H1 (cell line): Measurements from ENCODE around the gene DPP8. TPM values are rescaled to one million over a fixed set of nuclear protein-coding genes. Genes with fewer than 3 reads are reported as not detected.

Experiments used
- KDM4A ChIP-seq: IDR thresholded peaks from one replicate; pipeline ENCODE4 v1.7.1; 2012; ENCODE audit warnings: low read depth, mild to moderate bottlenecking, moderate library complexity, low read length, inconsistent platforms; ENCODE audit not compliant: severe bottlenecking
- RNF2 ChIP-seq: fragments of 200-900, 300-1000 bp; sonication (generic); IDR thresholded peaks from 2 replicates; pipeline ENCODE4 v1.7.1; 2016; ENCODE audit warnings: borderline replicate concordance, low read depth, mild to moderate bottlenecking, antibody characterized with exemption, low read length; ENCODE audit not compliant: poor library complexity, severe bottlenecking; ENCODE audit errors: missing control alignments
- SP4 ChIP-seq: IDR thresholded peaks from 2 replicates; pipeline ENCODE4 v1.6.1; 2012; ENCODE audit warnings: low read length, inconsistent platforms
- polyA plus RNA-seq, 7 experiments: library from polyadenylated mRNA; depleted of rRNA in 3 of 7; stranded (reverse) in 5 of 7; unstranded in 2 of 7; fragments of >200 nt in 5 of 7; fragments of 200-250 nt in 2 of 7; gene quantifications; 1 replicate in 5 of 7; 2 replicates in 1 of 7; 4 replicates in 1 of 7; pipeline versions ENCODE4 v1.2.1 to v1.2.3, GENCODE V29; 2011 to 2013; ENCODE audit warnings: missing spikeins in 2 of 7, mixed read lengths in 2 of 7
- total RNA-seq: library from RNA; stranded (reverse); fragmentation: NEBNext Ultra II Directional; extraction: Animal tissue kit (Norgen Biotek cat#: 25700); gene quantifications from 2 replicates; pipeline ENCODE4 v1.2.1, GENCODE V29; 2021

Gene DPP8
- total and polyA plus RNA-seq, 2 of the 8 experiments (the other 6 are each of a cell fraction or from before 2014, with no cell fraction given) = 9.9 to 26.0 TPM

DNA sequence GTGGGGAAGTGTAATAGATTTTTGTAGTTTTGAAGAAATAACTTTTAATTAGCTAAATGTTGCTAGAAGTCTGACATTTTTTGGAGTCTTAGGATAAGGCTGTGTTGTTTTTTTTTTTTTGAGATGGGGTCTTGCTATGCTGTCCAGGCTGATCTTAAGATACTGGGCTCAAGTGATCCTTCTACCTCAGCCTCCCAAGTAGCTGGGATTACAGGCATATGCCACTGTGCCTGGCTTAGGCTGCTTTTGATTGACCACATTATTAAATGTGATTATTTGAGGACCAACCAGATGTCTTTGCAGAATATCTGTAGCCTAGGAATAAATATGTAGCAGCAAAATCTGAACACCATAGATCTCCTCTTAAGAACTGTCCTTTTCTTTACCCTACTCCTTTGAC is 42.5 kb upstream of the DPP8 start (continued):
- no peak for TF ChIP-seq RNF2
- TF ChIP-seq SP4 = no peak
- TF ChIP-seq KDM4A = no peak
